GM12878 (cell line): Measurements from ENCODE around the gene DCAF5. TPM values are rescaled to one million over a fixed set of nuclear protein-coding genes. Genes with fewer than 3 reads are reported as not detected.

Source experiments
- ATAC-seq: fragments of 200-7000 bp; cut with Tn5 transposase; 3 replicates; pipeline ENCODE4 v1.9.1; 2020; ENCODE audit warnings: mild to moderate bottlenecking, moderate library complexity
- BruUV-seq: library from RNA; stranded (reverse); fragments of 400-500 nt; replicated peaks from 2 replicates; lab custom pipeline; 2021; lab: Mats Ljungman, UMichigan
- CTCF ChIA-PET: fragments of 300-600 bp; sonication (Branson Sonifier 250); formaldehyde crosslinking; extraction: SDS; loops from one replicate; lab custom pipeline; 2021; ENCODE audit warnings: inconsistent platforms; lab: Yijun Ruan, JAX
- POLR2A ChIA-PET: fragments of 350-600 bp; formaldehyde crosslinking; extraction: SDS; loops from one replicate; lab custom pipeline; 2021; ENCODE audit warnings: inconsistent platforms; lab: Charles Lee
- RAD21 ChIA-PET: fragments of 300-600 bp; sonication (Branson Sonifier 250); formaldehyde crosslinking; loops from one replicate; lab custom pipeline; 2023; ENCODE audit warnings: antibody characterized with exemption; ENCODE audit not compliant: unreplicated experiment; lab: Charles Lee
- SMC1A ChIA-PET: fragments of 300-600 bp; sonication (Branson Sonifier 250); formaldehyde crosslinking; loops from one replicate; lab custom pipeline; 2023; ENCODE audit not compliant: unreplicated experiment, uncharacterized antibody; lab: Charles Lee
- DNase-seq: peaks from one replicate; pipeline ENCODE4 v3.0.0-alpha.2; 2011; ENCODE audit warnings: low read depth, low spot score
- FAIRE-seq: peaks from 3 replicates; lab custom pipeline; 2011; peaks lifted over from hg19 to GRCh38; lab: Jason Lieb, UNC
- H2AFZ ChIP-seq: 2 replicates; pipeline ENCODE4 v1.6.0; 2011; ENCODE audit warnings: low read depth, low read length, control low read depth; ENCODE audit not compliant: control insufficient read depth
- H3K27ac ChIP-seq: 2 replicates; pipeline ENCODE4 v1.5.1; 2011; ENCODE audit warnings: control low read depth; ENCODE audit not compliant: control insufficient read depth, insufficient read depth
- H3K27me3 ChIP-seq, 2 experiments: replicated peaks in 1 of 2; 2 replicates each; pipeline versions ENCODE4 v1.6.0 to v1.6.1; 2011; ENCODE audit warnings: low read length in 1 of 2; ENCODE audit not compliant: control insufficient read depth in 2 of 2, insufficient read depth in 2 of 2
- H3K36me3 ChIP-seq, 2 experiments: 2 replicates each; pipeline ENCODE4 v1.5.1; 2011; ENCODE audit warnings: low read length in 1 of 2; ENCODE audit not compliant: control insufficient read depth in 2 of 2, insufficient read depth in 2 of 2
- H3K4me1 ChIP-seq: 2 replicates; pipeline ENCODE4 v1.6.1; 2011; ENCODE audit warnings: mild to moderate bottlenecking, low read length, moderate library complexity, mixed read lengths; ENCODE audit not compliant: control insufficient read depth, insufficient read depth
- H3K4me2 ChIP-seq: 2 replicates; pipeline ENCODE4 v1.6.0; 2011; ENCODE audit warnings: control low read depth; ENCODE audit not compliant: control insufficient read depth, insufficient read depth
- H3K4me3 ChIP-seq: fragments of 200-600 bp; sonication (generic); 2 replicates; pipeline ENCODE4 v1.5.1; 2016
- H3K79me2 ChIP-seq: 2 replicates; pipeline ENCODE4 v1.6.0; 2011; ENCODE audit warnings: low read length; ENCODE audit not compliant: control insufficient read depth, insufficient read depth
- H3K9ac ChIP-seq: 2 replicates; pipeline ENCODE4 v1.8.0; 2011; ENCODE audit warnings: low read length, control low read depth, mixed read lengths; ENCODE audit not compliant: control insufficient read depth, insufficient read depth
- H3K9me3 ChIP-seq: replicated peaks from 3 replicates; pipeline ENCODE4 v1.5.1; 2011; ENCODE audit warnings: mild to moderate bottlenecking, low read length; ENCODE audit not compliant: control insufficient read depth, insufficient read depth
- H4K20me1 ChIP-seq: 2 replicates; pipeline ENCODE4 v1.6.0; 2011; ENCODE audit not compliant: control insufficient read depth, insufficient read depth
- HDAC2 ChIP-seq: fragments of 200-600 bp; sonication (generic); IDR thresholded peaks from 2 replicates; pipeline ENCODE4 v1.6.1; 2017
- MYC ChIP-seq: IDR thresholded peaks from 2 replicates; pipeline ENCODE4 v1.6.1; 2011; ENCODE audit warnings: mild to moderate bottlenecking, low read length, moderate library complexity, inconsistent platforms; ENCODE audit not compliant: insufficient read depth, insufficient replicate concordance, insufficient read length, severe bottlenecking
- TCF3 ChIP-seq: IDR thresholded peaks from 2 replicates; pipeline ENCODE4 v1.6.1; 2012; ENCODE audit warnings: low read depth, mild to moderate bottlenecking, low read length, borderline replicate concordance; ENCODE audit not compliant: insufficient read depth
- WGBS: methylation state at CpG from one replicate; pipeline ENCODE4 v1.1.6; 2016; ENCODE audit warnings: low lambda C conversion rate; ENCODE audit not compliant: insufficient replicate concordance, insufficient coverage; ENCODE audit errors: missing lambda C conversion rate; 5-methylcytosine and 5-hydroxymethylcytosine counted together
- in situ Hi-C: fragments of 300-500 bp; cut with MboI; formaldehyde crosslinking; loops from 9 replicates; pipeline ENCODE4 v1.14.3; 2018; ENCODE audit warnings: mixed read lengths
- intact Hi-C: fragments of 100-400 bp; cut with micrococcal nuclease; formaldehyde crosslinking; loops from one replicate; pipeline ENCODE4 v1.14.2; 2022; ENCODE audit not compliant: unreplicated experiment
- polyA plus RNA-seq, 11 experiments: library from polyadenylated mRNA; depleted of rRNA in 4 of 11; unstranded in 6 of 11; stranded (reverse) in 5 of 11; fragments of >200 nt; fragmentation: Nextera tagmentation in 4 of 11; fragmentation: Illumina TruSeq in 1 of 11; extraction: Ambion mirVana in 4 of 11; extraction: Trizol in 1 of 11; gene quantifications; 1 replicate in 1 of 11; 2 replicates in 10 of 11; pipeline versions ENCODE4 v1.2.1 to v1.2.3, GENCODE V29; 2011 to 2016; ENCODE audit warnings: inconsistent platforms in 2 of 11, missing spikeins in 2 of 11, low read depth in 1 of 11
- total RNA-seq, 4 experiments: library from RNA; depleted of rRNA in 3 of 4; stranded (reverse); fragments of >200 nt in 3 of 4; fragmentation: Illumina TruSeq in 1 of 4; extraction: Trizol in 1 of 4; gene quantifications; 2 replicates each; pipeline versions ENCODE4 v1.2.1 to v1.2.3, GENCODE V29; 2013 to 2021
- TF ChIP-seq, protein P1 (sequence below): IDR thresholded peaks from 2 replicates; pipeline ENCODE4 v1.6.1; 2011; ENCODE audit warnings: borderline replicate concordance, low read depth, mild to moderate bottlenecking, moderate library complexity, low read length; ENCODE audit not compliant: insufficient read depth, poor library complexity, severe bottlenecking

DCAF5 gene
- total and polyA plus RNA-seq, 10 of the 15 experiments (the other 5 are each of a cell fraction or from before 2014, with no cell fraction given): 6.8 to 38.1 (median 19.1) TPM

DNA sequence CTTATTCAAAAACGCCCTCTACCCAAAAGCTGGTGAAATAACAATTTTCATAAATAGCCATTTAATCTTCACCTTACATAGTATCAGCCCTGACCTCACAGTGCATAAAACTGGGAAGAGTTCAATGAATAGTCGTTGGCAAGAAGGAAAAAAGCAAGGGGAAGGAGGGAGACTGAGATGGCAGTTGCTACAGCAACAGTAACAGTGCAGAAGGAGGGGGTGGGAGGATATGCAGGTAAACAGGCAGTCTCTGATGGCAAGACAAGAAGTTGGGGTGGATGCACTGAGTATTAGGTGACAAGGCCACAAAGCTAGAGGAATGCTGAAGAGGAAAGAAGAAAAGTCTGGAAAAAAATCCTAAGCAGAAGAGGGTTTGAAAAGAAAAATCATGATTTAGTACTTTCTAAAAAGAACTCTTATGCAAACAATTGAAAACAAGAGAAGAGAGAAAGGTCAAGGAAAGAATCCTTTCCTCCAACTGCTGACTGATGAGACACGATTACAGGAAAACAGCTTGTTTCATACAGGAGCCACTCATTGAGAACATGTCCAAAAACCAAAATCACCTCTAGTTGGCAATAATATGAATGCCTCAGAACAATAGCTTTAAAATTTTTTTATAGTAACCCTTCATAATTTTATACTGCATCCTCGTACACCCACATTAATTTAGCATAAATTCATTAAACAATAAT is 56.0 kb downstream of the DCAF5 start:
- H3K4me2 ChIP-seq: no peak overlapping the region
- no peak overlapping the region for H3K27ac ChIP-seq
- ChIA-PET RAD21 (interaction anchor here (1.0 kb wide), 1 partner anchor 186 kb away, joined by 3 read pairs; no protein-coding TSS in a partner anchor), POLR2A (no interaction called here), SMC1A (interaction anchor here (1.2 kb wide), 1 partner anchor 11 kb away, joined by 4 read pairs; no protein-coding TSS in a partner anchor), CTCF (interaction anchor here (1.4 kb wide), 1 partner anchor 186 kb away, joined by 8 read pairs; no protein-coding TSS in a partner anchor)
- H3K9ac ChIP-seq: no peak overlapping the region
- H2AFZ ChIP-seq: no peak overlapping the region
- no peak for FAIRE-seq
- H3K4me3 ChIP-seq: no peak overlapping the region
- H3K36me3 ChIP-seq: 0 out of 4 replicates have a peak, but pooled peaks cover 0 to 3% of the 10 kb centered on the region in 2 experiments
- DNase-seq: no peak
- H3K27me3 ChIP-seq: no peaks in the 10 kb centered on the region
- 81% methylated on average over 4 of the region's 4 CpGs for WGBS
- BruUV-seq: no TSS peak
- ATAC-seq: no peak
- intact Hi-C loops (loop anchor here (10.0 kb wide), 1 partner anchor 852 kb away; no protein-coding TSS in a partner anchor), in situ Hi-C loops (loop anchor here (5.0 kb wide), 1 partner anchor 185 kb away; no protein-coding TSS in a partner anchor)
- no peaks in the 10 kb centered on the region for H3K9me3 ChIP-seq
- peaks cover 4% of the 10 kb centered on the region for H3K4me1 ChIP-seq
- H4K20me1 ChIP-seq: no peaks in the 10 kb centered on the region
- H3K79me2 ChIP-seq: no peaks in the 10 kb centered on the region
- no peak for TF ChIP-seq HDAC2

DNA sequence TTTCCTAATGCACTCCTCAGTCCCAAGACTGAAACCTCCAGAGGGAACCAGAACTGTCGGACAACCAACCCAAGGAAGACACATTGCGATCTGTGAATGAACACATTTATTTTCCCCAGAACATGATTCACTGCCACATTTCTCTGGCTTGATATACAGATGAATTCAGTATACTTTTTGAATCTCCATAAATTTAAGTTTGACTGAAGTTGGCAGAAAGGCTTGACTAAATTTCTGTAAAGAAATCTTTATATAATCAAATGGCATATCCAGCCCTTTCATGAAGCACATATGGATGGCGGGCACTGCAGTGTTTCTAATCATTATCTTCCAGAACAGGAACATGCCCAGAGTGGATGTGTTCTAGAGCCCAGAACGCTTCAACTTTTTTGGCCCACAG is 56.7 kb downstream of the DCAF5 start:
- TF ChIP-seq MYC (no peak), TCF3 (no peak)
- TF ChIP-seq, protein P1, sequence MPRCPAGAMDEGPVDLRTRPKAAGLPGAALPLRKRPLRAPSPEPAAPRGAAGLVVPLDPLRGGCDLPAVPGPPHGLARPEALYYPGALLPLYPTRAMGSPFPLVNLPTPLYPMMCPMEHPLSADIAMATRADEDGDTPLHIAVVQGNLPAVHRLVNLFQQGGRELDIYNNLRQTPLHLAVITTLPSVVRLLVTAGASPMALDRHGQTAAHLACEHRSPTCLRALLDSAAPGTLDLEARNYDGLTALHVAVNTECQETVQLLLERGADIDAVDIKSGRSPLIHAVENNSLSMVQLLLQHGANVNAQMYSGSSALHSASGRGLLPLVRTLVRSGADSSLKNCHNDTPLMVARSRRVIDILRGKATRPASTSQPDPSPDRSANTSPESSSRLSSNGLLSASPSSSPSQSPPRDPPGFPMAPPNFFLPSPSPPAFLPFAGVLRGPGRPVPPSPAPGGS: no peak
- ATAC-seq: no peak
- ChIA-PET CTCF (no interaction called here), POLR2A (no interaction called here), SMC1A (no interaction called here), RAD21 (no interaction called here)
- H3K9me3 ChIP-seq: no peaks in the 10 kb centered on the region
- in situ Hi-C loops (loop anchor here (5.0 kb wide), 1 partner anchor 184 kb away; no protein-coding TSS in a partner anchor), intact Hi-C loops (loop anchor here (10.0 kb wide), 1 partner anchor 851 kb away; no protein-coding TSS in a partner anchor)
- peaks cover 2 to 6% of the 10 kb centered on the region in 2 experiments; a peak in 3 of 4 replicates for H3K36me3 ChIP-seq
- H3K79me2 ChIP-seq: no peaks in the 10 kb centered on the region
- H3K4me2 ChIP-seq: no peak overlapping the region
- no peak overlapping the region for H2AFZ ChIP-seq
- no peaks in the 10 kb centered on the region for H3K27me3 ChIP-seq
- no peak for FAIRE-seq
- no peaks in the 10 kb centered on the region for H4K20me1 ChIP-seq
- peaks cover 4% of the 10 kb centered on the region for H3K4me1 ChIP-seq
- no peak overlapping the region for H3K27ac ChIP-seq
- no peak for DNase-seq
- whole genome bisulfite sequencing: 97% methylated on average over 4 of the region's 4 CpGs
- no peak overlapping the region for H3K9ac ChIP-seq
- BruUV-seq: no TSS peak
- H3K4me3 ChIP-seq: no peak overlapping the region
